ENCODE data around the gene TCF7L2. TPM values are rescaled to one million over a fixed set of nuclear protein-coding genes. Genes with fewer than 3 reads are reported as not detected.
A peak's percentile ranks its signal among the peaks of the same experiment; 100 is the strongest.

Gene TCF7L2
- total and polyA plus RNA-seq, 9 of the 15 experiments (the other 6 are each of a cell fraction or from before 2014, with no cell fraction given): 0.32 to 2.8 (median 0.92) TPM

- Histone ChIP-seq H4K20me1 (replicated peaks; ENCODE audit: control insufficient read depth, insufficient read depth, low read length) (no peaks in the 10 kb centered on the region), H3K4me2 (ENCODE audit: insufficient read depth, low read length) (peak overlapping the region; percentile 76; the same call in 1 of the 2 replicates), H3K4me1 (replicated peaks in 1 of 2; ENCODE audit: control insufficient read depth in 2 of 2, insufficient read depth in 2 of 2, low read length in 2 of 2) (peaks cover 6 to 10% of the 10 kb centered on the region in 2 experiments; a peak in 4 of 5 replicates), H3K9ac (ENCODE audit: insufficient read depth in 1 of 2, low read depth in 2 of 2, low read length in 2 of 2) (peak overlapping the region; percentile 76 to 87; a peak in 3 of 4 replicates), H3K79me2 (ENCODE audit: control insufficient read depth, insufficient read depth, low read length) (peaks cover 4% of the 10 kb centered on the region; the same call in 2 of the 3 replicates), H3K27me3 (ENCODE audit: control insufficient read depth in 2 of 2, insufficient read depth in 2 of 2, low read length in 2 of 2) (no peaks in the 10 kb centered on the region; a peak in 1 of 5 replicates), H3K4me3 (peak overlapping the region; percentile 43), H3K9me3 (replicated peaks; ENCODE audit: control insufficient read depth, insufficient read depth, low read depth, low read length) (no peaks in the 10 kb centered on the region), H3K36me3 (ENCODE audit: control insufficient read depth, insufficient read depth, low read length) (no peaks in the 10 kb centered on the region), H2AFZ (ENCODE audit: low read depth, low read length) (peak overlapping the region; percentile 83), H3K27ac (ENCODE audit: extremely low read depth, low read depth, low read length) (peak overlapping the region; percentile 74; the same call in 1 of the 3 replicates), H3K9me1 (ENCODE audit: control insufficient read depth, insufficient read depth, low read length) (no peaks in the 10 kb centered on the region)
- POLR2A ChIA-PET: no interaction called here
- no peak for ATAC-seq
- TF ChIP-seq SRSF3 (IDR thresholded peaks at IDR 0.05; ENCODE audit: insufficient read depth, low read length) (no peak), FOXJ3 (CRISPR knock-in tag; IDR thresholded peaks at IDR 0.05) (no peak), ZBTB49 (CRISPR knock-in tag; IDR thresholded peaks at IDR 0.05; ENCODE audit: borderline replicate concordance) (no peak), ADNP (tag; IDR thresholded peaks at IDR 0.05) (no peak), PPARD (CRISPR knock-in tag; IDR thresholded peaks at IDR 0.05) (no peak), CC2D1A (IDR thresholded peaks at IDR 0.05) (no peak), HDAC8 (tag; IDR thresholded peaks at IDR 0.05) (no peak), POLR2G (IDR thresholded peaks at IDR 0.05; ENCODE audit: low read depth, low read length) (peak; percentile 42), MYBL2 (IDR thresholded peaks at IDR 0.05; ENCODE audit: low read depth) (no peak), MYBL2 (CRISPR knock-in tag; IDR thresholded peaks at IDR 0.05; ENCODE audit: borderline replicate concordance) (no peak), TCF3 (CRISPR knock-in tag; IDR thresholded peaks at IDR 0.05) (no peak), SAP30 (IDR thresholded peaks at IDR 0.05; ENCODE audit: borderline replicate concordance, insufficient read depth, low read depth, low read length, poor library complexity, severe bottlenecking) (no peak), ETS2 (tag; IDR thresholded peaks at IDR 0.05; ENCODE audit: borderline replicate concordance, poor library complexity, severe bottlenecking) (no peak), RBFOX2 (IDR thresholded peaks at IDR 0.05; ENCODE audit: low read depth, low read length) (peak; percentile 64), ZBTB33 (CRISPR knock-in tag; IDR thresholded peaks at IDR 0.05) (peak; percentile 78)
- in situ Hi-C loops (cut with MboI) (no loop called here), intact Hi-C loops (cut with micrococcal nuclease) (loop anchor here (5.0 kb wide), 1 partner anchor 110 kb away; no protein-coding TSS in a partner anchor)
- CTCF ChIA-PET (ENCODE audit: low intra/inter-chr PET ratio): no interaction called here
- FAIRE-seq: no peak
- DNase-seq (ENCODE audit: extremely low read depth in 1 of 4, low spot score in 3 of 4): no peak
- no TSS peak for BruUV-seq (replicated peaks)
- WGBS (ENCODE audit: insufficient coverage, low coverage, missing lambda C conversion rate): 78% methylated on average over 10 of the region's 59 CpGs
Measured at GRCh38 chr10:112952282-112953173, 2.5 kb downstream of the TCF7L2 start.
